ENCODE results near the gene STIM1.

The STIM1 gene

DNA sequence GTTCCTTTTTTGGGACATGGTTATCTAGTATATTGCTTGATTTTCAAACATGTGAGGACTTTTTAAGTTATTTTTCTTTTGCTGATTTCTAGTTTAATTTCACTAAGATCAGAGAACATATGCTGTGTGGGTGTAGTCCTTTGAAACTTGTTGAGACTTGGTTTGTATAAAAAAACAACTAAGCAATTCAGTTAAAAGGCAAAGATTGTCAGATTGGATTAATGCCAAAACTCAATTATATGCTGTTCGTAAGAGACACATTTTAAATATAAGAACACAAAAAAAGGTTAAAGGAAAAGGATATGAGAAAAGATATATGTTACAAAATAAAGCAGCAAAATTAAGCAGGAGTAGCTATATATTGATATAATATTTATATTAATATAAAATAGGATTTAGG is 221.3 kb downstream of the STIM1 start:
- TF ChIP-seq GATA2 (IDR thresholded peaks at IDR 0.05; ENCODE audit: low read depth, low read length) (no peak), GATA3 (IDR thresholded peaks at IDR 0.05; ENCODE audit: low read depth, low read length) (no peak)

DNA sequence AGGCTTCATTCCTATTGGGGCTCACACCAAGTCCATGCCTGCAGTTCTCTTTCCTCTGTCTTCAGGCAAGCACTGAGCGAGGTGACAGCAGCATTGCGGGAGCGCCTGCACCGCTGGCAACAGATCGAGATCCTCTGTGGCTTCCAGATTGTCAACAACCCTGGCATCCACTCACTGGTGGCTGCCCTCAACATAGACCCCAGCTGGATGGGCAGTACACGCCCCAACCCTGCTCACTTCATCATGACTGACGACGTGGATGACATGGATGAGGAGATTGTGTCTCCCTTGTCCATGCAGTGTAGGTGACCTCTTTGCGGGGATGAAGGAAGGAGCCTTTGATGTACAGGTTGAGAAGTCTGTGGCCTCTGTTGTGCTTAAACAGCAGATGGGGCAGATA is 227.7 kb downstream of the STIM1 start:
- TF ChIP-seq GATA3 (IDR thresholded peaks at IDR 0.05; ENCODE audit: low read depth, low read length) (no peak), GATA2 (IDR thresholded peaks at IDR 0.05; ENCODE audit: low read depth, low read length) (no peak)

DNA sequence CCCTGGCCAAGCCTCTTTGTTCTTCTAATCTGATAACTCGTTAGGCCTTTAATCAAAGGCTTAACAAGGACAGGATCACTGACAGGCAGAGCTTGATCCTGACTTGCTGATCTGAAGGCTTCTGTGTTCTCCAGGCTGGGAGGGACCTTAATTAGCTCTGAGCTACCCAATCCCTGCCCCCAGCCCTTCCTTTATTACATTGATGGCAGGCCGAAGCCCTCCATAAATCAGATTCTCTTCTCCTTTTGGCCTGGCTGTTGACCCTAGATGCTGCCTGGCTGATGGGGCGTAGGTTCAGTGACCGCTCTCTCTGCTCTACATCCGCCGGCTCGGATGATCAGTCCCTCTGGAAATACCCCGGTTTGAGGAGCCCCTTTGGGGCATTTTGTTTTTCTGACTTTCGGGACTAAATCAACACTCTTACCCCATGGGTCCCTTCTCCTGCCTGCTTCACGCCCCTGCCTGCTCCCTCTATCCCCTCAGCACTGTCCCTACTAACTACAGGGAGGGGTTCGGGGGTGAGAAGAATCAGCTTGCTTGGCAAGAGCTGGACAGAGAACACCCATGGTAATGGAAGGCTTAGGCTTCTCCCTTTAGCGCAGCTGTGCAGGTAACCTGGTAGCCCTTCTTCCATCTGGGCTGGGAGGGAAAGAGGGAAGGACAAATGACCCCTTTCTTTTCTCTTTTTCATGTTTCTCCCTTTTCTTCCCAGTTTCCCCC is 229.1 kb downstream of the STIM1 start:
- no peak for TF ChIP-seq GATA3 (IDR thresholded peaks at IDR 0.05; ENCODE audit: low read depth, low read length)
- no peak for TF ChIP-seq GATA2 (IDR thresholded peaks at IDR 0.05; ENCODE audit: low read depth, low read length)

DNA sequence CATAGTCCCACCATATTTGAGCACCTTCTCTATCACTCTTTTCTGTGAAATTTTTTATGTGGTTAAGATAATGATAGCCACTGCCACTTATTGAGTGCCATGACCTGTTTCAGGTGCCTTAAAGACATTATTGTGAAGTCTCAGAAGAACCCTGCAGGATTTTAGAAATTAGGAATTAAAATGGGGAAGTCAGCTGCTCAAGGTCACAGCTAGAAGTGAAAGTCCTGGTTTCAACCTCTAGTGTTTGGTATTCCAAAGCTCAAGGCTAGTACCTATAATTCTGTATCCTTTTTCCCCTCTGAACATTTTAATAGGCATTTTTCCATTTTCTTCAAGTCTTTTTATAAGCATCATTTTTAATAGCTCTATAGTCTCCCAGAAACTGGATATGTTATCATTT is 230.1 kb downstream of the STIM1 start:
- TF ChIP-seq GATA3 (IDR thresholded peaks at IDR 0.05; ENCODE audit: low read depth, low read length) (no peak), GATA2 (IDR thresholded peaks at IDR 0.05; ENCODE audit: low read depth, low read length) (no peak)

DNA sequence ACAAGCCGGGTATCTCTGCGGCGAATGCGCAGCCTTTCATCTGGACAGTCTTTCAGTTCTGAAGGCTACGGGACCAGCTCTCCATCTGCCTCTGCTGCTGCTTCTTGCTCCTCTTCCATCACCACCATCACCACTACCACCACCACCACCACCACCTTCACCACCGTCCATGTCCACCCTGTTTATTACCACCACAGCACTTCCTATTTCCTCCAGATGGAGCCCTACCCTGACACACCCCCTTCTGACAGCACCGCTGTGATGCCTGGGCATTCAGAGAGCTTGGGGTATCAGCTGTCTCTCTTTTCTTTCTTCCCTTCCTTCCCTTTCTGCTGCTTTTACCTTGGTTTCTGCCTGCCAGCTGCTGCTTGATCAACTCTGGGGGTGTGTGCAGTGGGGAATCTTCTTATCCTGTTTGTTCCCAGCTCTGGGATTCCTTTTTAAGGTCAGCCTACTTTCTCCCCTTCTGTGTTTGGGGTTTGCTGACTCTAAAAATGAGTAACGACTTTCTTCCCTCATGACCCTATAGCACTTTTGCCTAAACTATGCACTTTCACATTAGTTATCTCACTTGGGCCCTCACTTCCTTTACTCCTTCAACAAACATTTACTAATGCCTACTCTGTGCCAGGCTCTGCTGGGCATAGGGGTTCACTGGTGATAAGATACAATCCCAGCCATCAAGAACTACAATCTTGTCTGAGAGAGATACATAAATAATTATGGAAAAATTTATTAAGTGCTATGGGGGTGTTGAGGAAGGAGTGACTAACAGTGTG is 231.3 kb downstream of the STIM1 start:
- TF ChIP-seq GATA2 (IDR thresholded peaks at IDR 0.05; ENCODE audit: low read depth, low read length), result no peak
- TF ChIP-seq GATA3 (IDR thresholded peaks at IDR 0.05; ENCODE audit: low read depth, low read length), result no peak

DNA sequence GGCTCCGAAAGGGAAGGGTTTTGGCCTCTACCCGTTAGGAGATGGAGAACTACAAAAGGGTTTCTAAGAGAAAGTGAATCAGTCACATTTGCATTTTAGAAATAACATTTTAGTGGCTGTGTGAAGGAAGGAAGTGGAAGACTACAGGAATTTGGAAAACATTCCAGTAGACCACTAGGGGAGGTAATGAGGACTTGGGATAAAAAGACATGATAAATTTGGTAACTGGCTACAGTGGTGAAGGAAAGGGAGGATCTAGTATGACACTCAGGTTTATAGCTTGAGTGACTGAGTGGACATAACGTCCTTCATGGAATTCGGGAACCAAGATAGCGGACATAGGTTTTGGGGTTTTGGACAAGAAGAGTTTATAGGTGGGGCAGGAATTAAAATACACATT is 232.1 kb downstream of the STIM1 start:
- TF ChIP-seq GATA3 (IDR thresholded peaks at IDR 0.05; ENCODE audit: low read depth, low read length) (no peak), GATA2 (IDR thresholded peaks at IDR 0.05; ENCODE audit: low read depth, low read length) (no peak)

DNA sequence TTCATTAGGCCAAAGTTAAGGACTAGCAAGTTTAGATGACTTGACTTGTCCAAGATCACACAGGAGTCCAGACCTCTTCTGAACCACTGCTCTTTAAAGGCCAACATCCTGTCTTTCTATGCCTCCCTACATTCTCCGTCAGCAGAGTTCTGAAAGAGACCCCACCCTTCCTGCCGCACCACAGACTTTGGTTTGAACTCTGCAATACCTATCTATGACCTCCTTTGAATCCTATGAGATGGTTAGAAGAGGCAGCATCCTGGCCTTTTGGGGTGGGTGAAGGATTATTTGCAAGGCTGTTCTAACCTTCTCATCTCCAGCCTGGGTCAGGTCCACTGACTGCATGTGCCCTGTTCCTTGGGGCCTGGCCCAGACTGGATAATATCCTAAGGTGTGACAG is 234.8 kb downstream of the STIM1 start:
- TF ChIP-seq GATA3 (IDR thresholded peaks at IDR 0.05; ENCODE audit: low read depth, low read length) (no peak), GATA2 (IDR thresholded peaks at IDR 0.05; ENCODE audit: low read depth, low read length) (no peak)

DNA sequence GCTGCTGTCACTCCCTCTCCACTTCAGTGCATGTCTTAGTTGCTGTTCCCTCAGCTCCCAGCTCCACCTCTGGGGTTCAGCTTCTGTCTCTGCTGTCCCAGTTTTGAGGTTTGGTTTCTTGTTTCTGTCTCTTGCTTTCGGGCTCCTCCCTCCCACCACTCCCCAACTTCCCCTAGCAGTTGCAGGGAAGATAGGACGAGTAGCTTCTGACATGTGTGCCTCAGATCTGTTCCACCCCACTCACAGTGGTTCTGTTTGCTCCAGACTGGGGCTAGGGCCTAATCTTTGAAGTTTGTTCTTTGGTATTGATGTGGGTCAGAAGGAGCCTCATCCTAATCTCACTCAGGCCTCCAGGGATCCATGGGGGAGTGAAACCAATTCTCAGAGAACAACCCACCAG is 236.6 kb downstream of the STIM1 start:
- TF ChIP-seq GATA3 (IDR thresholded peaks at IDR 0.05; ENCODE audit: low read depth, low read length) (no peak), GATA2 (IDR thresholded peaks at IDR 0.05; ENCODE audit: low read depth, low read length) (no peak)

DNA sequence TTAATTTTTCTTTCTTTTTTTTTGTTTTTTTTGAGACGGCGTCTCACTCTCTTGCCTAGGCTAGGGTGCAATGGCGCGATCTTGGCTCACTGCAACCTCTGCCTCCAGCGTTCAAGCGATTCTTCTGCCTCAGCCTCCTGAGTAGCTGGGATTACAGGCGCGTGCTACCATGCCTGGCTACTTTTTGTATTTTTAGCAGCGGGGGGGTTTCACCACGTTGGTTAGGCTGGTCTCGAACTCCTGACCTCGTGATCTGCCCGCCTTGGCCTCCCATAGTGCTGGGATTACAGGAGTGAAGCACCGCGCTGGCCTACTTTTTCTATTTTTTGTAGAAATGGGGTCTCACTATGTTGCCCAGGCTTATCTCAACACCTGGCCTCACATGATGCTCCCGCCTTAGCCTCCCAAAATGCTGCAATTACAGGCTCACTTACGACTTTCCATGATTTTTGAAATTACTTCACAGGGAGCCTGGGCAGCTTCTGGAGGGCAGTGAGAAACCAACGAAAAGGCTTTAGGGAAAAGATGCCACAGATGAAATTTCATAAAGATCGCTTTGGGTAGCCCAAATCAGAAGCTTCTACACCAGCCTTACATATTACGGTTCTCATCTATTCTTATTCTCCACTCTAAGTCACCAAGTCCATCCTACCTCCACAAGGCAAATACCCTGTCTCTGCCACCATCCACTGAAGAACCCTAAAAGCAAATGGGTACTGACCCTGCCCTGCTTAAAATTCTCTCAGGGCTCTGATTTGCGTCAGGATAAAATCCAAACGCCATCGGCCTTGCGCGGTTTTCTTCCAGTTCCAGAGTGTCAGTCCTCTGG is 238.3 kb downstream of the STIM1 start:
- TF ChIP-seq GATA3 (IDR thresholded peaks at IDR 0.05; ENCODE audit: low read depth, low read length) (no peak), GATA2 (IDR thresholded peaks at IDR 0.05; ENCODE audit: low read depth, low read length) (no peak)

DNA sequence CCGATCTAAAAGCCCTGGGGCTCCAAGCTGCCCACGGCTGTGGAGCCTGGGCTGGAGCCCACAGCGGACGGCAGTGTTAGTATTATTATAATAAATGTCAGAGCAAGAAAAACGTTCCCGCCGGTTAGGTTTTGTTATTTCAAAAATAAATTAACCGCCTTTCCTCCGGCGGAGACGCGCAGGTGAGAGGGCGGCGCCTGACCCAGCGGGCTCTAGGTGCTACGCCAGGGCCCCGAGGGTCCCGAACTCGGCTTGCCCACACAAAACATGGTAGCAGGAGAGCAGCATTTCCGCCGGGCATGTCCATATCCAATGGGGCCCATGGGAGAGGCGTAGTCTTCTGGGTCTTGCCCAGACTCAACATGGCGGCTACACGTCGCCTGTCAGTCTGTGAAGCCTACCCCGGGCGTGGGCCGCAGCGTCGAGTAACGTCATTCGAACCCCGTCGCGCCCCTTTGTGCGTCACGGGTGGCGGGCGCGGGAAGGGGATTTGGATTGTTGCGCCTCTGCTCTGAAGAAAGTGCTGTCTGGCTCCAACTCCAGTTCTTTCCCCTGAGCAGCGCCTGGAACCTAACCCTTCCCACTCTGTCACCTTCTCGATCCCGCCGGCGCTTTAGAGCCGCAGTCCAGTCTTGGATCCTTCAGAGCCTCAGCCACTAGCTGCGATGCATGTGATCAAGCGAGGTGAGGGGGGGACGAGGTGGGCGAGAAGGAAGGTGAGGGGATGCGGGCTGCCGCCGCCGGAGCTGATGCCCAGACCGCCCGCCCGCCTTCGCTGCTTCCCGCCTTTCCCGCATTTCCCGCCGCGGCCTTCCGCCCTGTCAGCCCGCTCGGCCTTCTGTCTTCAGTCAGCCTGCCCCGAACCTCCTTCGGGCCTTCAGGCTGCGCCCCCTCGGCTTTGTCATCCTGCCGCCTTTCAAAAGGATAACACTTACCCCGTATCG is 239.2 kb downstream of the STIM1 start, which contains the start of gene RRM1:
Gene RRM1 (plus strand): TSS at position 452 of the 944 bp plus-strand sequence. CDS start 214 bp downstream, at position 666.
- TF ChIP-seq GATA2 (IDR thresholded peaks at IDR 0.05; ENCODE audit: low read depth, low read length) (no peak; the same call in 1 of the 2 replicates), GATA3 (IDR thresholded peaks at IDR 0.05; ENCODE audit: low read depth, low read length) (no peak)

DNA sequence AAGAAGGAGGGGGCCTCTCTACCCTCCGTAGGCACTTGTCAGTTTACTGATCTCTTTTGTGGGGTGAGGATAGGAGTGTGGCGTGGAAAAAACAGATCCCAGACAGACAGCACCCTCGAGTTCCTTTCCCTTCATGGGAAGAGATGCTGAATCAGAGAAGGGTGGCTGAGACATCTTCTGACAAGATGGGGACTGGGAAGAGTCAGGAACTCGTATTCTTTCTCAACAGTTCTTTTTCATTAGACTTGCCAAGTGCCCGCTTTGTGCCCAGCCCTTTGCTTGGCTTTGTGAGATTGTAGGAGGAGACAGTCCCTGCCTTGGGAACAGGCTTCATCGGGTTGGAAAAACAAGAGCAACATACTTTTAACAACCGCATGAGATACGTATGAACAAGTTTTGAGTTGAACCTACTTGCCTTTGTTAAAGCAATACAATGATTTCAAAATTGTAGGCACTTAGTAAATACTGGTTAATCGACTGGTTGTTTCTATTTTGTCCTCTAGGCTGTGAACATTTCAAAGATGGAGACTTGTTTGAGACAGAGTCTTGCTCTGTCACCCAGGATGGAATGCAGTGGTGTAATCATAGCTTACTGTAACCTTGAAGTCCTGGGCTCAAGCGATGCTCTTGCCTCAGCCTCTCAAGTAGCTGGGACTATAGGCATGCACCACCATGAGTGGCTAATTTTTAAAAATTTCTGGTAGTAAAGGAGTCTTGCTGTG is 240.2 kb downstream of the STIM1 start:
- TF ChIP-seq GATA3 (IDR thresholded peaks at IDR 0.05; ENCODE audit: low read depth, low read length), result no peak
- no peak for TF ChIP-seq GATA2 (IDR thresholded peaks at IDR 0.05; ENCODE audit: low read depth, low read length)

DNA sequence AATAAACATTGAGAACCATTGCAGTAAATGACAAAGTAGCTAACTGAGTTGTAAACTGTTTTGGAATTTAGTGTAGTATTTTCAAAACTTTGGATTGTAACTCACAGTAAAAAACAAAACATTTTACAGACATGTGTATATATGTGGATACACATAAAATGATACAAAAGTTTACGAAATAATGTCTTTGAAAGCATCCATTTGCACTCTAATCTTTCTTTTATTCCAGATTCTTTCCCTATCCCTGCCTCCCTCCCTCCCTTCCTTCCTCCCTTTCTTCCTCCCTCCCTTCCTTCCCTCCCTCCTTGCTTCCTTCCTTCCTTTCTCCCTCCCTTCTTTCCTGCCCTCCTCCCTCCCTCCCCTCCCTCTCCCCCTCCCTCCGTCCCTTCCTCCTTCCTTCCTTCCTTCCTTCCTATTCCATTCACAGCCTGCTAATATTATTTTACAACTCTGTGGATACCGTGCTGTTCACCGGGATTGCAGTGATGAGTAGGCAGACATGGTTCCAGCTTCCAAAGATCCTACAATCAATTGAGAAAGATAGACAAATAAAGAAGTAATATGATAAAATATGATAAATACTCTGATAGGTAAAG is 242.7 kb downstream of the STIM1 start:
- TF ChIP-seq GATA3 (IDR thresholded peaks at IDR 0.05; ENCODE audit: low read depth, low read length) (no peak), GATA2 (IDR thresholded peaks at IDR 0.05; ENCODE audit: low read depth, low read length) (no peak)
